PC-3 (cell line): Measurements from ENCODE around the gene ADCY2. TPM values are rescaled to one million over a fixed set of nuclear protein-coding genes. Genes with fewer than 3 reads are reported as not detected.

ENCODE experiments used
- ATAC-seq: fragments of 200-7000 bp; cut with Tn5 transposase; 2 replicates; pipeline ENCODE4 v1.9.1; 2020; ENCODE audit warnings: mild to moderate bottlenecking, moderate library complexity
- BruUV-seq: library from RNA; stranded (reverse); fragments of 400-500 nt; replicated peaks from 2 replicates; lab custom pipeline; 2021; lab: Mats Ljungman, UMichigan
- CTCF ChIA-PET: fragments of 300-600 bp; sonication (Branson Sonifier 250); formaldehyde crosslinking; loops from one replicate; lab custom pipeline; 2022; ENCODE audit warnings: antibody characterized with exemption; lab: Charles Lee
- POLR2A ChIA-PET: fragments of 300-600 bp; sonication (Branson Sonifier 250); formaldehyde crosslinking; loops from one replicate; lab custom pipeline; 2022; ENCODE audit warnings: antibody characterized with exemption; ENCODE audit not compliant: unreplicated experiment; lab: Charles Lee
- DNase-seq: peaks from one replicate; pipeline ENCODE4 v3.0.0-alpha.2; 2015
- H2AFZ ChIP-seq: fragments of 300-600 bp; sonication (generic); 2 replicates; pipeline ENCODE4 v1.6.0; 2016; ENCODE audit warnings: antibody characterized with exemption, low read length
- H3F3A ChIP-seq: fragments of 300-600 bp; sonication (generic); one replicate; pipeline ENCODE4 v1.6.0; 2017; ENCODE audit warnings: antibody characterized with exemption, low read length, control low read depth, mild to moderate bottlenecking; ENCODE audit not compliant: unreplicated experiment
- H3K27ac ChIP-seq: fragments of 300-600 bp; sonication (generic); 2 replicates; pipeline ENCODE4 v1.5.1; 2016; ENCODE audit warnings: mild to moderate bottlenecking, low read length
- H3K27me3 ChIP-seq: fragments of 300-600 bp; sonication (generic); 2 replicates; pipeline ENCODE4 v1.6.1; 2016; ENCODE audit warnings: low read length, mixed read lengths
- H3K36me3 ChIP-seq: fragments of 300-600 bp; sonication (generic); 2 replicates; pipeline ENCODE4 v1.6.1; 2016; ENCODE audit warnings: low read depth, mixed run types, low read length, mixed read lengths
- H3K4me1 ChIP-seq: fragments of 300-600 bp; sonication (generic); 2 replicates; pipeline ENCODE4 v1.5.1; 2016; ENCODE audit warnings: low read length; ENCODE audit not compliant: insufficient read depth
- H3K4me2 ChIP-seq: fragments of 300-600 bp; sonication (generic); 2 replicates; pipeline ENCODE4 v1.6.0; 2016; ENCODE audit warnings: low read length
- H3K4me3 ChIP-seq: fragments of 300-600 bp; sonication (generic); 2 replicates; pipeline ENCODE4 v1.5.1; 2016; ENCODE audit warnings: mild to moderate bottlenecking, low read length, mixed read lengths
- H3K79me2 ChIP-seq: fragments of 300-600 bp; sonication (generic); 2 replicates; pipeline ENCODE4 v1.6.1; 2017; ENCODE audit warnings: low read length, mixed read lengths
- H3K9ac ChIP-seq: fragments of 300-600 bp; sonication (generic); 2 replicates; pipeline ENCODE4 v1.6.0; 2016; ENCODE audit warnings: mild to moderate bottlenecking, low read length
- H3K9me2 ChIP-seq: fragments of 300-600 bp; sonication (generic); replicated peaks from 2 replicates; pipeline ENCODE4 v1.6.1; 2016; ENCODE audit warnings: mixed run types, low read length, mixed read lengths
- H3K9me3 ChIP-seq: fragments of 300-600 bp; sonication (generic); 2 replicates; pipeline ENCODE4 v1.6.1; 2016; ENCODE audit warnings: low read length, mixed read lengths
- H4K20me1 ChIP-seq: fragments of 300-600 bp; sonication (generic); 2 replicates; pipeline ENCODE4 v1.6.1; 2016; ENCODE audit warnings: low read length, mixed read lengths
- CTCF ChIP-seq: fragments of 300-600 bp; sonication (generic); conservative IDR thresholded peaks from 2 replicates; pipeline ENCODE4 v1.5.1; 2017; ENCODE audit warnings: antibody characterized with exemption, low read depth, mild to moderate bottlenecking, low read length
- EZH2 ChIP-seq: fragments of 300-600 bp; sonication (generic); IDR thresholded peaks from one replicate; pipeline ENCODE4 v1.6.1; 2017; ENCODE audit warnings: antibody characterized with exemption, mild to moderate bottlenecking, low read length; ENCODE audit not compliant: unreplicated experiment
- EZH2phosphoT487 ChIP-seq: fragments of 300-600 bp; sonication (generic); IDR thresholded peaks from 2 replicates; pipeline ENCODE4 v1.6.1; 2018; ENCODE audit warnings: mild to moderate bottlenecking, antibody characterized with exemption, low read length, borderline replicate concordance
- intact Hi-C: fragments of 100-400 bp; cut with micrococcal nuclease; formaldehyde crosslinking; loops from 2 replicates; pipeline ENCODE4 v1.9.0; 2023
- total RNA-seq: library from RNA; depleted of rRNA; stranded (reverse); fragments of >200 nt; gene quantifications from 2 replicates; pipeline ENCODE4 v1.2.3, GENCODE V29; 2014

The ADCY2 gene
- total RNA-seq, 1 experiment from 2014 or later = not detected

DNA sequence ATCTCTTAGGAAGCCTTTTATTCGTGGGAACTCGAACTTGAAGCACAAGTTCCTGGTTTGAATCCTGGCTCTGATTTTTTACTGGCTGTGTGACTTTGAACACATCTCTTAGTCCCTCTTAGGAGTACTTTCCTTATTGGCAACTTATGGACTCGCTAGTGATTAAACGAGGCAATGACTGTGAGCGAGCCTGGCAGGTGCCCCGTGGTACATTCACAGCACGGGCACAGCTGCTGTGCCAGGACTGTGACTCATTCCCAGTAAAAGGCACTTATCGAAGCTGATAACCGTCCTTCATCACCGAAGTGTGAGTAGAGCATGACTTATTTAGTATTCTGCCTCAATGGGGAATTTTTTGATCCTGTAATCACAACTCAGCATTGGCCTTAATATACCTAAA, 432.3 kb downstream of the ADCY2 start:
- intact Hi-C loops = no loop called here
- no peaks in the 10 kb centered on the region for H4K20me1 ChIP-seq

GRCh38 chr5:7834982-7835381, 439.0 kb downstream of the ADCY2 start:
- Histone ChIP-seq H3K9ac (no peak overlapping the region), H3K9me2 (peaks cover 4% of the 10 kb centered on the region; the same call in 1 of the 2 replicates), H3K9me3 (no peaks in the 10 kb centered on the region), H3K27ac (no peak overlapping the region), H3K27me3 (peaks cover 36% of the 10 kb centered on the region), H3F3A (no peaks in the 10 kb centered on the region), H3K36me3 (no peaks in the 10 kb centered on the region), H3K4me1 (no peaks in the 10 kb centered on the region), H3K4me2 (no peak overlapping the region), H2AFZ (no peak overlapping the region), H4K20me1 (no peaks in the 10 kb centered on the region), H3K79me2 (no peaks in the 10 kb centered on the region), H3K4me3 (no peak overlapping the region)
- no TSS peak for BruUV-seq
- DNase-seq (no peak), ATAC-seq (no peak)
- CTCF ChIA-PET = no interaction called here
- TF ChIP-seq EZH2phosphoT487 = no peak
- no peak for TF ChIP-seq EZH2
- TF ChIP-seq CTCF = no peak
- POLR2A ChIA-PET = no interaction called here
- intact Hi-C loops = no loop called here

More for the DNA sequence above, 432.3 kb downstream of the ADCY2 start:
- H3K79me2 ChIP-seq = no peaks in the 10 kb centered on the region
- H3K4me2 ChIP-seq = no peak overlapping the region
- no peaks in the 10 kb centered on the region for H3K36me3 ChIP-seq
- BruUV-seq = no TSS peak
- H3K27me3 ChIP-seq = peaks cover 84% of the 10 kb centered on the region
- no peak overlapping the region for H3K27ac ChIP-seq
- H3K9me3 ChIP-seq = no peaks in the 10 kb centered on the region
- H3K4me3 ChIP-seq = no peak overlapping the region
- TF ChIP-seq EZH2phosphoT487 = no peak
- no peak for TF ChIP-seq CTCF
- TF ChIP-seq EZH2 = no peak
- no peak overlapping the region for H3K9ac ChIP-seq
- no peaks in the 10 kb centered on the region for H3K4me1 ChIP-seq
- CTCF ChIA-PET = no interaction called here
- no peak overlapping the region for H2AFZ ChIP-seq
- H3F3A ChIP-seq = no peaks in the 10 kb centered on the region
- POLR2A ChIA-PET = no interaction called here
- DNase-seq (no peak), ATAC-seq (no peak)
- H3K9me2 ChIP-seq = no peaks in the 10 kb centered on the region

- no peaks in the 10 kb centered on the region for H3K4me1 ChIP-seq
- ATAC-seq (no peak), DNase-seq (no peak)
- no peak overlapping the region for H3K27ac ChIP-seq
- TF ChIP-seq EZH2 = no peak
- no peaks in the 10 kb centered on the region for H3K79me2 ChIP-seq
- H3K36me3 ChIP-seq = no peaks in the 10 kb centered on the region
- H3K4me3 ChIP-seq = no peak overlapping the region
- no peak overlapping the region for H2AFZ ChIP-seq
- ChIA-PET CTCF (no interaction called here), POLR2A (no interaction called here)
- no peak overlapping the region for H3K9ac ChIP-seq
- BruUV-seq = no TSS peak
- H3K9me2 ChIP-seq = peaks cover 4% of the 10 kb centered on the region; the same call in 1 of the 2 replicates
- peaks cover 16% of the 10 kb centered on the region; the same call in 1 of the 2 replicates for H3K27me3 ChIP-seq
- H3K4me2 ChIP-seq = no peak overlapping the region
- H3F3A ChIP-seq = no peaks in the 10 kb centered on the region
- H4K20me1 ChIP-seq = no peaks in the 10 kb centered on the region
- no peaks in the 10 kb centered on the region for H3K9me3 ChIP-seq
- intact Hi-C loops = no loop called here
Measured at GRCh38 chr5:7837403-7837802, 441.5 kb downstream of the ADCY2 start.
